Fibroblast of lung (primary cell): ENCODE results near the gene DHRS12.

ENCODE experiments used
- EZH2 ChIP-seq: IDR thresholded peaks from 2 replicates; pipeline ENCODE4 v1.5.1; 2012; ENCODE audit warnings: low read length, control low read depth, mild to moderate bottlenecking; ENCODE audit errors: missing control alignments
- TF ChIP-seq, protein P1 (sequence below), 2 donors: IDR thresholded peaks in 1 of 2; conservative IDR thresholded peaks in 1 of 2; 1 replicate in 1 of 2; 2 replicates in 1 of 2; pipeline ENCODE4 v1.5.1; 2011 to 2012; ENCODE audit warnings: low read length in 2 of 2, control low read depth in 1 of 2, inconsistent platforms in 1 of 2, low read depth in 1 of 2, mild to moderate bottlenecking in 1 of 2

GRCh38 chr13:51801631-51802099 is 2.3 kb downstream of the DHRS12 start:
- TF ChIP-seq, protein P1, sequence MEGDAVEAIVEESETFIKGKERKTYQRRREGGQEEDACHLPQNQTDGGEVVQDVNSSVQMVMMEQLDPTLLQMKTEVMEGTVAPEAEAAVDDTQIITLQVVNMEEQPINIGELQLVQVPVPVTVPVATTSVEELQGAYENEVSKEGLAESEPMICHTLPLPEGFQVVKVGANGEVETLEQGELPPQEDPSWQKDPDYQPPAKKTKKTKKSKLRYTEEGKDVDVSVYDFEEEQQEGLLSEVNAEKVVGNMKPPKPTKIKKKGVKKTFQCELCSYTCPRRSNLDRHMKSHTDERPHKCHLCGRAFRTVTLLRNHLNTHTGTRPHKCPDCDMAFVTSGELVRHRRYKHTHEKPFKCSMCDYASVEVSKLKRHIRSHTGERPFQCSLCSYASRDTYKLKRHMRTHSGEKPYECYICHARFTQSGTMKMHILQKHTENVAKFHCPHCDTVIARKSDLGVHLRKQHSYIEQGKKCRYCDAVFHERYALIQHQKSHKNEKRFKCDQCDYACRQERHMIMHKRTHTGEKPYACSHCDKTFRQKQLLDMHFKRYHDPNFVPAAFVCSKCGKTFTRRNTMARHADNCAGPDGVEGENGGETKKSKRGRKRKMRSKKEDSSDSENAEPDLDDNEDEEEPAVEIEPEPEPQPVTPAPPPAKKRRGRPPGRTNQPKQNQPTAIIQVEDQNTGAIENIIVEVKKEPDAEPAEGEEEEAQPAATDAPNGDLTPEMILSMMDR (conservative IDR thresholded peaks at IDR 0.05 in 1 of 2, IDR thresholded peaks at IDR 0.05 in 1 of 2; ENCODE audit: low read depth in 1 of 2, low read length in 2 of 2) = no peak
- no peak for TF ChIP-seq EZH2
